Activated T-helper 9 cell treated with anti-CD3 and anti-CD28 coated beads, Interleukin-2, amount 50 U/mL, for 16 hours (primary cell): ENCODE results near the gene MCF2L2.
"Not testable (repeated sequence)": the region's sequence is repeated elsewhere in the genome, so short reads cannot be mapped to it uniquely, and the experiment has no call there.

Source experiments
- DNase-seq: peaks from one replicate; pipeline ENCODE4 v3.0.0-alpha.2; 2020; ENCODE audit warnings: low read depth

Gene MCF2L2, protein sequence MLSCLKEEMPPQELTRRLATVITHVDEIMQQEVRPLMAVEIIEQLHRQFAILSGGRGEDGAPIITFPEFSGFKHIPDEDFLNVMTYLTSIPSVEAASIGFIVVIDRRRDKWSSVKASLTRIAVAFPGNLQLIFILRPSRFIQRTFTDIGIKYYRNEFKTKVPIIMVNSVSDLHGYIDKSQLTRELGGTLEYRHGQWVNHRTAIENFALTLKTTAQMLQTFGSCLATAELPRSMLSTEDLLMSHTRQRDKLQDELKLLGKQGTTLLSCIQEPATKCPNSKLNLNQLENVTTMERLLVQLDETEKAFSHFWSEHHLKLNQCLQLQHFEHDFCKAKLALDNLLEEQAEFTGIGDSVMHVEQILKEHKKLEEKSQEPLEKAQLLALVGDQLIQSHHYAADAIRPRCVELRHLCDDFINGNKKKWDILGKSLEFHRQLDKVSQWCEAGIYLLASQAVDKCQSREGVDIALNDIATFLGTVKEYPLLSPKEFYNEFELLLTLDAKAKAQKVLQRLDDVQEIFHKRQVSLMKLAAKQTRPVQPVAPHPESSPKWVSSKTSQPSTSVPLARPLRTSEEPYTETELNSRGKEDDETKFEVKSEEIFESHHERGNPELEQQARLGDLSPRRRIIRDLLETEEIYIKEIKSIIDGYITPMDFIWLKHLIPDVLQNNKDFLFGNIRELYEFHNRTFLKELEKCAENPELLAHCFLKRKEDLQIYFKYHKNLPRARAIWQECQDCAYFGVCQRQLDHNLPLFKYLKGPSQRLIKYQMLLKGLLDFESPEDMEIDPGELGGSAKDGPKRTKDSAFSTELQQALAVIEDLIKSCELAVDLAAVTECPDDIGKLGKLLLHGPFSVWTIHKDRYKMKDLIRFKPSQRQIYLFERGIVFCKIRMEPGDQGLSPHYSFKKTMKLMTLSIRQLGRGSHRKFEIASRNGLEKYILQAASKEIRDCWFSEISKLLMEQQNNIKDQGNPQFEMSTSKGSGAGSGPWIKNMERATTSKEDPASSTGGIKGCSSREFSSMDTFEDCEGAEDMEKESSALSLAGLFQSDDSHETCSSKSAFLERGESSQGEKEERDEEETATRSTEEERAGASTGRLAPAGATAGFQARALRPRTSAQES

GRCh38 chr3:183428447-183429211, at the start of gene MCF2L2:
MCF2L2 (minus strand) TSS chr3:183428619; CDS start chr3:183427977, 642 bp downstream.
- DNase-seq, result peak; percentile 72

GRCh38 chr3:183477801-183478456, 49.5 kb upstream of the MCF2L2 start:
- DNase-seq, result no peak

- DNase-seq, result not testable (repeated sequence)
Measured at GRCh38 chr3:183475764-183476162, 47.3 kb upstream of the MCF2L2 start.

DNA sequence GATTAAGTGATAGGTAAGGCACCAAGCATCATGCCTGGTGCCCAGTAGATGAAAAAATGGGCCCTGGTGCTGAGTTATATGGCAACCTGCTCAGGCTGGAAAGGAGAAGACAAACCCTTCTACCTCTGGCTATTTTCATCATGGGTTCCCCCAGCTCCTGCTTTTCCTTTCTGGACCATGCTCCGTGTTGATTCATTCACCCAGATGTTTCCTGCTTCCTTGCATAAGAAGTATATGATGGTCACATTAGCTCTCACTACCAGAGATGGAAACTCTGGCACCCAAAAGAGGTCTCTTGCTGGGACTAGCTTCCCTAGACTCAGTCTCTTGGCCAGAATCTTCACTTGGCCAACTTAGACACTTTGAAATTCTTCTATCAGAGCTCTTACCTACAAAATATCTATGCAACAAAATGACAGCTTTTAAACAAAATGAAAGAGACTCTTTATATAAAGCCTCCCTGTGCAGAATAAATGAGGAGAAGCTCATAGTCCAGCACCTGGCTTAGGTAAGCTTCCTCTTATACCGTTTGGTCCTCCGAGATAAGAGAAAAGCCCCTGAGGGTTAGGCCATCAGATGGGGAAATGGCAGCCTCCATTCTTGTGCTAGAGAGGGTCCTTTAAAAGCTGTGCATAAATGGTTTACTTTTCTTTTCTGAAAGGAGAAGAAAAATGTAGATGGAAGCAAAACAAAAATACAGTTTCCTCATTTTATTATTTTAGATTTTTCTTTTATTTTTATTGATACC, 46.8 kb upstream of the MCF2L2 start:
- DNase-seq, result no peak

- DNase-seq, result no peak
Measured at GRCh38 chr3:183473969-183474368, 45.5 kb upstream of the MCF2L2 start.

GRCh38 chr3:183472155-183472554, 43.7 kb upstream of the MCF2L2 start:
- no peak for DNase-seq

DNA sequence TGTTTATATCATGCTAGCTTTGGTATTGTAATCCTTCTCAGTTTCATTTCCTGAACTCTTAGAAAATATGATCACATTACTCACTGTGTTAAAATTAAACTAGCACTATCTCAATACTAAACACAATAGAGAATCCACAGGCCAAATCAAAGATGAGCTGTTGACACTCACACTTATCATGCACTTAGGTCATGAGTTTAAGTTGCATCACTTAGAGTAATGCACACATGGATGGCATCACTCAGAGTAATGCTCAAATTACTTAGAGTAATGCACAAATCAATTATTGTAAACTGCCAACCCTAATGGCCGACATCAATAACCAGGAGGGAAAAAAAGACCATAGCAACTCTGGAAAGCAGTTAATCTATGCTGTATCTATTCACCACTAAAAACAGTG, 40.0 kb upstream of the MCF2L2 start:
- DNase-seq, result no peak

DNA sequence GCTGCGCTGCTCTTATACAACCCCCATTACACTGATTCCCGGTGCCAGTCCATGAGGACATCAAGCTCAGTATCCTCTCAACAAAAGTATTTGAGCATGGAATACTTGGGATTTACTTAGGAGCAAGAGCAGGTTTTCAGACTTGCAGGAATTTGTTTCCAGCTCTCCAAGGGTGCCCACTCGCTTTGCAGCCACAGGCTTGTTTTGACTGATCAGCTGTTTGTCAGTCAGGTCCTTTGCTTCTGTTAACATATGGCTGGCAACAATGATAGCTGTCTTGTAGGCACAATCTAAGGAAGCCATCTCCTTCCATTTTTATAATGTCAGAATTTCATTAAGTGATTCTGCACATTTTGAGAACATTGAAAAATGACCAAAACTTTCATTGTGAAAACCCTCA, 38.2 kb upstream of the MCF2L2 start:
- no peak for DNase-seq

- not testable (repeated sequence) for DNase-seq
Measured at GRCh38 chr3:183465710-183466109, 37.3 kb upstream of the MCF2L2 start.

GRCh38 chr3:183464480-183464879, 36.1 kb upstream of the MCF2L2 start:
- no peak for DNase-seq

GRCh38 chr3:183460081-183461055, 31.9 kb upstream of the MCF2L2 start:
- no peak for DNase-seq

DNA sequence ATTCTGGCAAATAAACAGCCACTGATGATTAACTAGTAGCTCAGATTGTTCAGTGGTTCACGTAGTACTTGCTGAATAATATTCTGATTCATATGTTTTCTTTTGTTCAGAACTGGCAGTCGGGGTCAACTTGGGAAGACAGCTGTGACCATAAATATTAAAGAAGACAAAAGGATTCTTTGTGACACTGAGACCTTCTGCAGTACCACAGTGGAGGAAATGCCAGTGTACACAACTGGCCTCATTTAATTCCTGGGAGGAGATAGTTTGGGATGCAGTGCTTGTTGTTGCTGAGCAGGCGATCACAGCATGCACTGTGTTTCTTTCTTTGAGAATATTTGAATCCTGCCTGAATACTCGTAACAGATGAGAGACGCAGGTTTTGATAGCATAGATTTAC, 26.7 kb upstream of the MCF2L2 start:
- DNase-seq, result no peak

GRCh38 chr3:183454064-183454463, 25.6 kb upstream of the MCF2L2 start:
- DNase-seq, result no peak

GRCh38 chr3:183449791-183450190, 21.4 kb upstream of the MCF2L2 start:
- DNase-seq, result no peak

GRCh38 chr3:183449391-183449790, 21.0 kb upstream of the MCF2L2 start:
- DNase-seq, result no peak

GRCh38 chr3:183448369-183449128, 20.1 kb upstream of the MCF2L2 start:
- DNase-seq, result no peak

GRCh38 chr3:183447206-183448001, 19.0 kb upstream of the MCF2L2 start:
- peak; percentile 40 for DNase-seq

DNA sequence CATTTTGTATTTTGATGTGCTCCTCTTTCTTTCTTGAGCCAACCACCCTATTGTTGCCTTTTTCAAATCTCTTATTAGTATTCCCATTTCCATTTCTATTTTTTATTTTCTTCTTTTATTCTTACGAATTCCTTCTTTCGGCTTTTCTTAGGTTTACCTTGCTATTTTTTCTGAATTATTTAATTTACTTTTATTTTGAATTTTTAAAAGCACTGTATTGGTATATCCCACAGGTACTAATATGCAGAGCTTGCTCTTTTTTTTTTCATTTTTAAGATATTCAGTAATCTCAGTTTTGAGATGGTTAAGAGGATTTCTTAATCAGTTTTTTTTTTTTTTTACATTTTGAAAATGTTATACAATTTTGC, 18.4 kb upstream of the MCF2L2 start:
- DNase-seq, result no peak
